NCI-H1105 (cell line): ENCODE results near the gene AURKB.
"Not testable (repeated sequence)": the region's sequence is repeated elsewhere in the genome, so short reads cannot be mapped to it uniquely, and the experiment has no call there.

Experiments
- DNase-seq: peaks from one replicate; lab custom pipeline; 2025; lab: John Stamatoyannopoulos, UW

AURKB gene

GRCh38 chr17:8187517-8188262 lies 22.7 kb downstream of the AURKB start:
- DNase-seq = peak; percentile 98

DNA sequence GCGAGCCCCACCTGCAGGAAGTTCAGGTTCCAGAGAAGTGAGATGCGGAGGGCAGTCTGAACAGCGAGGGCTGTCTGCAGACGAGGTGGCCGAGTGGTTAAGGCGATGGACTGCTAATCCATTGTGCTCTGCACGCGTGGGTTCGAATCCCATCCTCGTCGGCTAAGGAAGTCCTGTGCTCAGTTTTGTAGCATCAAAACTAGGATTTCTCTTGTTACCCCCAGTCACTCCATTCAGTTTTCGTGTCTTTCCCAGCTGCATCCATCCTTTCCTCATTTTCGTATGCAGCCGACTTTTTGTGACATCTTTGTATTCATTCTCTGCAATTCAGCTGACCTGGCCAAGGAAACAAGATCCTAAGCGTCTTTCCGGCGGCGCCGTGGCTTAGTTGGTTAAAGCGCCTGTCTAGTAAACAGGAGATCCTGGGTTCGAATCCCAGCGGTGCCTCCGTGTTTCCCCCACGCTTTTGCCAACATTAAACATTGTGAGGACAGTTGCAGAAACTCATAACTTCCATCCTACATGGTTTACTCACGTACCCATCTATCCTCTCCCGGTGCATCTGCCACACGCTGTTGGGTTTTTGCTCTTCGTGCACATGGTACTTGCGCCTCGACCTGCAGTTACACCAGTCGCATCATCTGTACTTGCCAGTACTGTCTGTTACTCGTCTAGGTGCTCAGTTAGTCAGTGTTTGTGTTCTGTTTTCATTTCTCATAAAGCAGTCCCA lies 23.4 kb downstream of the AURKB start:
- peak; percentile 94 for DNase-seq

GRCh38 chr17:8186446-8186786 lies 24.0 kb downstream of the AURKB start:
- DNase-seq = no peak

DNA sequence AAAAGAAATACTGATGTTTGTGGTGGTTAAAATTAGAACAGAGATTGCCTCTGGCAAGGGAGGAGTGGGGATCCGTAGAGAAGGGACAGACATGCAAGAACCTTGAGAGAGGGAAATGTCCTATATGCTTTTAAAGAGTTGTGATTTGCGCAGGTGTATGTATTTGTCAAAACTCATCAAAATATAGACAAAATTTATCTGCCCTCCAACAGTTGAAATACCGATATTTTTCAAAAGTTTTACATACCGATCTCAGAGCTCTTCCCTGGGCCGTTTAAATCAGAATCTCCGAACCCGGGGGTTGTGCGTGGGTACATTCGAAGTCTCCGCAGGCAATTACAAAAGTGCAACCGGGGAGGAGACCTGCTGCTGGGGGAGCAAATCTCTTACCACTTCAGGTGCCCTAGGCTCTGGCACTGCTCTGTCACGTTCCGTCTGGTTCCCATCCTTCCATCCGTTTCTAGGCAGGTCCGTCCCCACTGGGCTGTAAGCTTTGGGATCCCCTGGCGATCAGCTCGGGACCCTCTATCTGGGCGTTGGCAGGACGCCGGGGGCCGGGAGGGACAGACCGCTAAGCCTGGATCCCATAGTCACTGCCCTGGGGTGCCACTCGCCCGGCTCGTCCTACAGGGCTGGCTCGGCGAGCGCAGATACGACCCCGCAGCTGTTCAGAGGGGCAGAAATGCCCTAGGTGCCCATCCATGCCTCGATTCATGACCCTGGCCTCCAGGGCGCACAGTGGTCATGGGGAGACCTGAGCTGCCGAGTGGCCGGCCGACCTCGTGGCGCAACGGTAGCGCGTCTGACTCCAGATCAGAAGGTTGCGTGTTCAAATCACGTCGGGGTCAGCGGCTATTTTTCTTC lies 24.6 kb downstream of the AURKB start:
- DNase-seq = peak; percentile 84

- no peak for DNase-seq
Measured at GRCh38 chr17:8176998-8177731, 33.2 kb downstream of the AURKB start.

DNA sequence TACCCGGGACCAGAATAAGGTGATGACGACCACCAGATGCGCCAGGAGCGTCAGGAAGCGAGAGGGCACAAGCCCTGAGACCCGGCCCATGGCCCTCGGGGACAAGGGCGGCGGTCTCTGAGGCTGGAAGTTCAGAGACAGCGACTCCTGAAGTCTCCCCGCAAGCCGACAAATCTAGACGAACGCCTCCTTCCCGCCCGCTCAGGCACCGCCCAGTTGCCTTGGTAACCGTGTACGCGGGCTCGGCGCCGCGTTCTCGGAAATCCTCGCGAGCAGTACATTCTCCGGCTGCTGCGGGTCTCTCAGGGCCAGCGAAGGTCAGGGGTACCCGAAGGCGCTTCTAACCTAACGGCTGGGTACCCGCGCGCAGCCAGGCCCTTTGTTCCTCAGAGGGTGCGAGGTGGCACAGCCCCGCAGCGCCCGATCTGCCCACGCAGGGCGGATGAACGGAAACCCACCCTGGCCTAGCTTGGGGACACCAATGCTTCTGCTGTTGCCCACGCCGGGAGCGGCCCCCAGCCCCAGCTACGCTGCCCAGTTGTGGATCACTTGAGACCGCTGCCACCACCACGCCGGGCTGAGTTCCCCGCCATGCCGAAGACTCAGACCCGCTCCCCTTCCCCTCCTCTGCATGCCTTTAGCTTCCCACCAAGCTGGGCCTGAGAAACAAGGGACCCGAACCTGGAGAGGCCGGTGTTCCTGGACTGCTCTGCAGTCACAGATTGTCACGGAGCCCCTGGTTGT lies 34.0 kb downstream of the AURKB start, which contains the start of gene TMEM107:
TSS of gene TMEM107 (minus strand) at position 184 of the 744 bp plus-strand sequence. CDS start at position 90, 94 bp downstream.
- DNase-seq = peak; percentile 94

- no peak for DNase-seq
Measured at GRCh38 chr17:8175795-8176196, 34.6 kb downstream of the AURKB start.

DNA sequence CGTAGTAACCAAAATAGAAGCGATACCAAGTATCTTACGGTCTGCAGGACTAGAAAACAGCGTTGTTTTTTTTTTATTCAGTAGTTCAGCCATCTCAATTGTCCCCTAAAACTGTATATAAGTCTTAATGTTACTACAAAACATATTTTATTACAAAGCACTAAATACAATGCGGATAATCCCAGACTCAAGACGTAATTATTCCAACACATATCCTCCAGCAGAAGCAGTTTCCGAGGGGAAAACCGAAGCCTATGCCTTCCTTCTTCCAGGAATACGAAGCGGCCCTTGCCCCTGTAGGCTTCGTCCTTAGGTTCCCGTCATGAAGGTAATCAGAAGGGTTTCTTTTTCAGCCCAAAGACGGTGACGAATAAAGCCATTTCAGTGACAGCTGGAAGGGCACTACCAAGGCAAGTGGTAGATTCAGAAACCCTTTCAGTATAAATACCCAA lies 36.5 kb downstream of the AURKB start:
- DNase-seq = no peak

GRCh38 chr17:8173056-8173870 lies 37.1 kb downstream of the AURKB start:
- peak; percentile 95 for DNase-seq

DNA sequence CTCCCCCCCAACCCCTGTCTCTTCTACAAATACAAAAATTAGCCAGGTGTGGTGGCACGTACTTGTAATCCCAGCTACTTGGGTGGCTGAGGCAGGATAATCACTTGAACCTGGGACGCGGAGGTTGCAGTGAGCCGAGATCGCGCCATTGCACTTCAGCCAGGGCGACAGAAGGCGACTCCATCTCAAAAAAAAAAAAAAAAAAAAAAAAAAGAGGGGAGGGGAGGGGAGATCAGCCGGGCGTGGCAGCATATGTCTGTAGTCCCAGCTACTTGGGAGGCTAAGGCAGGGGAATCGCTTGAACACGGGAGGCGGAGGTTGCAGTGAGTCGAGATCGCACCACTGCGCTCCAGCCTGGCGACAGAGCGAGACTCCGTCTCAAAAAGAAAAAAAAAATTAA lies 40.2 kb downstream of the AURKB start:
- DNase-seq = not testable (repeated sequence)

DNA sequence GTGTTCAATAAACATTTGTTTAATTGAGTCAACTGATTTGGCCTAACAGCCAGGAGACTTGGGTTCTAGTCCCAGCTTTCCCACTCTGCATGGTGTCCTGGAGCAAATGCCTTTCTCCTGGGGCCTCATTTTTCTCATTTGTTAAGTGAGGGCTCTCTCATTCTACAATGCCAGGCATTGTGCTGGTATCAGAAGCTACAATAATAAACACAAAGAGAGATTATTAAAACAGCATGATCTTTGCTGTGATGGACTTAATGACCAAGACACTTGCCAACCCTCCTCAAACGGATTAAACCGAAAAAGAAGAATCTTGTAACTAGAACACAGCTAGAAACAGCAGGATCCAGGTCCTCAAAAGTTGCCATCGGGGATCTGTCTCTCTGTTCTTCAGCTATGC lies 42.8 kb downstream of the AURKB start:
- DNase-seq = no peak

GRCh38 chr17:8166731-8167130 lies 43.6 kb downstream of the AURKB start:
- DNase-seq = no peak

GRCh38 chr17:8164815-8165131 lies 45.6 kb downstream of the AURKB start:
- no peak for DNase-seq

DNA sequence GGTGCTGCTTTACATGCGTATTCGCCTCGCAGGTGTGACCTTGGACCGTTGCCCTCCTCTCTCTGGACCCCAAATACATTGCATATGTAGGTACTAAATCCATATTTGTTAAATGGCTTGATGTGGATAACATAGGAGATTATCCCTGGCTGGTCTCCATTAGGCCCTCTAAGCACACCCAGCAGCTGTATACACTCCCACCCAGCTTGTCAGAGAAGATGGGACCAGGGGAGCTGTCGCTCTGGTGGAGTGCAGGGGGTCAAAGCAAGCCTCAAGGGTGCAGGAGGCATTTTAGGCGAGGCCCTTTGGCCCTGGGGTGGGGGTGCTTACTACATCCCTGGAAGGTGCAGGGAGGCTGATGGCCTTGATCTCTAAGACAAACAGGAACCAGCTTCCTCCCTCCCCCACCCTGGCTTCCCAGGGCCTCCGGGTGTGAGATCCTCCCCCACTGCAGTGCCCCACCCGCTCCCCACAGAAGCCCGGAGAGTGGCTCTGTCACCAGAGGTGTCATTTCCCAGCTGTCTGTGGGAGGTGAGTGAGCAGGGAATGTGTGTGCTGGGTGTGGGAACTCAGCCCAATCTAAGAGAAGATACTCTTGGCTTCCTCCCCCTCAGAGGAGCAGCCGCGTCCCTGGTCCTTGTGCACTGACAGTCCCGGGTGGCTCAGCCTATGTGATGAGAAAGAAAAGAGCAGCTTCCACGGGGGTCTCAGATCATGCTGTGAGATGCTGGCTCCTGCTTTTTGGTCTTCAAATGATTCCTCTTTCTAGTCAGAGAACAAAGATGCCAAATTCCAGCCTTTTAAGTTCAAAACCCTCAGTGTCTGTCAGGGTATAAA lies 46.2 kb downstream of the AURKB start:
- no peak for DNase-seq

- DNase-seq = peak; percentile 81
Measured at GRCh38 chr17:8162997-8163977, 47.1 kb downstream of the AURKB start.

- no peak for DNase-seq
Measured at GRCh38 chr17:8162233-8162996, 48.0 kb downstream of the AURKB start, which contains the start of gene VAMP2. TSS of gene VAMP2 (minus strand) at chr17:8162948. CDS start at chr17:8162879, 69 bp downstream.
